Adrenal gland (tissue), 12 donors: ENCODE measurements around the gene GASK1A. TPM values are rescaled to one million over a fixed set of nuclear protein-coding genes. Genes with fewer than 3 reads are reported as not detected.

Experiments
- DNase-seq, 7 donors: peaks; one replicate each; pipeline ENCODE4 v3.0.0-alpha.2; 2019 to 2020
- H3K27ac ChIP-seq, 5 donors: fragments of 200-600 bp; sonication (generic) in 4 of 5; 1 replicate in 3 of 5; 2 replicates in 2 of 5; pipeline versions ENCODE4 v1.5.1 to v1.8.0; 2016 to 2020; ENCODE audit warnings: mild to moderate bottlenecking in 1 of 5
- H3K27me3 ChIP-seq: fragments of 200-600 bp; 2 replicates; pipeline ENCODE4 v1.8.0; 2021
- H3K36me3 ChIP-seq, 2 donors: fragments of 200-600 bp; replicated peaks in 1 of 2; 1 replicate in 1 of 2; 2 replicates in 1 of 2; pipeline versions ENCODE4 v1.5.1 to v1.8.0; 2018 to 2022
- H3K4me1 ChIP-seq, 2 donors: fragments of 200-600 bp; replicated peaks in 1 of 2; 1 replicate in 1 of 2; 2 replicates in 1 of 2; pipeline versions ENCODE4 v1.5.1 to v1.8.0; 2018 to 2021
- H3K4me3 ChIP-seq, 4 donors: fragments of 200-600 bp; sonication (generic) in 3 of 4; one replicate each; pipeline ENCODE4 v1.5.1; 2016 to 2018
- H3K9me3 ChIP-seq, 3 donors: fragments of 200-600 bp; sonication (generic) in 1 of 3; replicated peaks in 1 of 3; 1 replicate in 2 of 3; 2 replicates in 1 of 3; pipeline versions ENCODE4 v1.5.1 to v1.8.0; 2016 to 2021
- CTCF ChIP-seq, 6 experiments: fragments of 450-650 bp in 4 of 6; fragments of 200-600 bp in 2 of 6; sonication (generic) in 1 of 6; IDR thresholded peaks; 1 replicate in 5 of 6; 2 replicates in 1 of 6; pipeline versions ENCODE4 v1.5.1 to v1.8.0; 2016 to 2021; ENCODE audit warnings: antibody characterized with exemption in 6 of 6, mild to moderate bottlenecking in 2 of 6, moderate library complexity in 1 of 6
- POLR2A ChIP-seq, 2 donors: fragments of 450-650 bp; IDR thresholded peaks; one replicate each; pipeline ENCODE4 v1.6.1; 2017; ENCODE audit warnings: antibody characterized with exemption in 2 of 2, mild to moderate bottlenecking in 2 of 2, moderate library complexity in 1 of 2
- WGBS, 4 donors: extraction: QIAGEN DNeasy Blood & Tissue Kit in 2 of 4; methylation state at CpG; one replicate each; pipeline versions ENCODE4 v1.1.5 to v1.1.7; 2013 to 2017; 5-methylcytosine and 5-hydroxymethylcytosine counted together
- intact Hi-C, 2 donors: fragments of 100-400 bp; cut with DNase I; formaldehyde crosslinking; loops; one replicate each; pipeline versions ENCODE4 v1.14.1 to v1.15.0; 2022 to 2023
- polyA plus RNA-seq, 3 donors: library from polyadenylated mRNA; stranded (reverse); fragments of 200-250 nt in 2 of 3; fragments of 350-450 nt in 1 of 3; fragmentation: Illumina TruSeq in 1 of 3; extraction: RNeasy Lipid Tissue Mini Kit (QIAGEN cat#74804) in 1 of 3; gene quantifications; one replicate each; pipeline ENCODE4 v1.2.3, GENCODE V29; 2013 to 2014
- total RNA-seq, 9 donors: library from RNA; depleted of rRNA in 4 of 9; stranded (reverse); fragments of >200 nt in 4 of 9; fragments of 120-200 nt in 1 of 9; fragmentation: NEBNext Ultra II Directional in 1 of 9; extraction: Animal tissue kit (Norgen Biotek cat#: 25700) in 1 of 9; gene quantifications; one replicate each; pipeline versions ENCODE4 v1.1.0 to v1.2.4, GENCODE V29; 2013 to 2023
- donor health status: healthy with polysubstance abuse.
- donor health status: Bipolar disorder and iron deficiency.
- donor health status: DM: yes; HTN: yes; CAD: no.
- donor health status: DM: no; HTN: no; CAD: no.
- donor health status: DM: no; HTN: no; CAD: no.
- donor health status: DM: yes; HTN: yes; CAD: no.

GASK1A gene
- total and polyA plus RNA-seq, 12 donors: 1.5 to 15.5 (median 4.5) TPM

GRCh38 chr3:43017004-43017403 lies 37.9 kb downstream of the GASK1A start:
- intact Hi-C loops: no loop called here
- H3K4me1 ChIP-seq: no peaks in the 10 kb centered on the region
- H3K27ac ChIP-seq: no peak overlapping the region
- peak in 1 of 7 donors; percentile 18 for DNase-seq
- TF ChIP-seq POLR2A (IDR thresholded peaks at IDR 0.05): no peak
- no peak for TF ChIP-seq CTCF (IDR thresholded peaks at IDR 0.05)
- 80 to 97% (median 91%) methylated on average over 1 of the region's 1 CpG for WGBS, 4 donors
- H3K4me3 ChIP-seq: no peak overlapping the region
- H3K27me3 ChIP-seq: no peaks in the 10 kb centered on the region
- H3K9me3 ChIP-seq: no peaks in the 10 kb centered on the region
- no peaks in the 10 kb centered on the region for H3K36me3 ChIP-seq

GRCh38 chr3:43017593-43018195 lies 38.6 kb downstream of the GASK1A start:
- H3K4me1 ChIP-seq: no peaks in the 10 kb centered on the region
- H3K36me3 ChIP-seq: no peaks in the 10 kb centered on the region
- no peaks in the 10 kb centered on the region for H3K9me3 ChIP-seq
- H3K4me3 ChIP-seq: no peak overlapping the region
- H3K27ac ChIP-seq: no peak overlapping the region
- no peak for TF ChIP-seq POLR2A (IDR thresholded peaks at IDR 0.05)
- no peak for TF ChIP-seq CTCF (IDR thresholded peaks at IDR 0.05)
- H3K27me3 ChIP-seq: no peaks in the 10 kb centered on the region
- WGBS, 4 donors: 84 to 87% (median 86%) methylated on average over 9 of the region's 9 CpGs
- DNase-seq: peak in 1 of 7 donors; percentile 37
- intact Hi-C loops: no loop called here

GRCh38 chr3:43018246-43018645 lies 39.1 kb downstream of the GASK1A start:
- Histone ChIP-seq H3K27me3 (no peaks in the 10 kb centered on the region), H3K36me3 (no peaks in the 10 kb centered on the region), H3K4me3 (no peak overlapping the region), H3K27ac (peak overlapping the region in 1 of 5 donors; percentile 10), H3K4me1 (no peaks in the 10 kb centered on the region), H3K9me3 (no peaks in the 10 kb centered on the region)
- TF ChIP-seq POLR2A (IDR thresholded peaks at IDR 0.05) (no peak), CTCF (IDR thresholded peaks at IDR 0.05) (no peak)
- WGBS, 4 donors: 89 to 95% (median 91%) methylated on average over 2 of the region's 2 CpGs
- no peak for DNase-seq
- intact Hi-C loops: no loop called here

- H3K4me3 ChIP-seq: no peak overlapping the region
- DNase-seq: peak in 1 of 7 donors; percentile 27
- H3K27ac ChIP-seq: peak overlapping the region in 1 of 5 donors; percentile 73
- no peaks in the 10 kb centered on the region for H3K36me3 ChIP-seq
- intact Hi-C loops: no loop called here
- TF ChIP-seq CTCF (IDR thresholded peaks at IDR 0.05) (no peak), POLR2A (IDR thresholded peaks at IDR 0.05) (no peak)
- H3K9me3 ChIP-seq: no peaks in the 10 kb centered on the region
- no peaks in the 10 kb centered on the region for H3K27me3 ChIP-seq
- 75 to 85% (median 77%) methylated on average over 6 of the region's 6 CpGs for WGBS, 4 donors
- no peaks in the 10 kb centered on the region for H3K4me1 ChIP-seq
These were observed 40.1 kb downstream of the GASK1A start for GRCh38 chr3:43019006-43019809.
